GM12801 (cell line): ENCODE measurements around the gene ATE1.

ENCODE experiments used
- CTCF ChIP-seq: IDR thresholded peaks from one replicate; pipeline ENCODE4 v1.5.1; 2011; ENCODE audit warnings: control low read depth; ENCODE audit not compliant: insufficient read length; ENCODE audit errors: extremely low read depth

Gene ATE1

GRCh38 chr10:121791761-121792160, 136.1 kb downstream of the ATE1 start:
- TF ChIP-seq CTCF, result no peak

GRCh38 chr10:121788717-121789116, 139.1 kb downstream of the ATE1 start:
- no peak for TF ChIP-seq CTCF

DNA sequence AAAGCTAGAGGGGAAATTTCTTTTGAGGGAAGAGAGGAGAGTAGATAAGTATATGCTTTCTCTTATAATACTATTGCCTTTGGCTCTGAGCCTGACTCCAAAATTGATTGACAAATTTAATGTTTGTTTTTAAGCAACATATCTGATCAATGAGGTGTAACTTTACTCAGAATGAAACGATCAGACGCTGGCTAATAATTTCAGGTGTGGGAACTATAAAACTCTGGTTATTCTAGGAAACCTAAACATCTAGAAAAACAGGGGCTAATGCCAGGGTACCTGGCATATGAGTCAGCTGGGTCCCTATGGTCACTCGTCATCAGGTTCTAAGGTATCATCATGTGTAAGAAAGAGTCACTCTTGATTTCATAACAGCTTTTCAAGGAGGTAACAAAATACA, 139.7 kb downstream of the ATE1 start:
- no peak for TF ChIP-seq CTCF

GRCh38 chr10:121787169-121787568, 140.7 kb downstream of the ATE1 start:
- no peak for TF ChIP-seq CTCF

DNA sequence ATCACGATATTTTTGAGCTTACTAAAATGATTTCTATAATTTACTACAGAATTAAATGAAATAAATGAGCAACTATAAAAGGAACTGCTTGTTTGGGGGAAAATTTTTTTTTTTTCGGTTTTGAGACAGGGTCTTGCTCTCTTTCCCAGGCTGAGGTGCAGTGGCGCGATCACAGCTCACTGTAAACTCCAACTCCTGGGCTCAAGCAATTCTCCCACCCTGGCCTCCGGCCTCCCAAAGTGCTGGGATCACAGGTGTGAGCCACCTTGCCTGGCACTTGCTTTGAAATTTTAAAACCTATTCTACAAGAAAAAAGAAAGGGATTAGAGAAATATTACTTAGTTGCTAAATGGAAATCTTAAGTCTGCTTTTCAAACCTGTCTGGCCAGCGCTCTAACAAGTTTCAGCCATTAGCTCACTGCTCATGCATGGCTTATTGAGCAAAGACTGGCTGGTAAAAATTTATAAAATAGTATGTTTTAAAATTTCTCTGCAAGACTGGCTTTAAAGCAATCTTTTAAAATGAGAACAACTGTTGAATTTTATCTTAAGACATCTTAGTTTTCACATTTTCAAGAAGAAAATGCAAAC, 144.0 kb downstream of the ATE1 start:
- no peak for TF ChIP-seq CTCF

DNA sequence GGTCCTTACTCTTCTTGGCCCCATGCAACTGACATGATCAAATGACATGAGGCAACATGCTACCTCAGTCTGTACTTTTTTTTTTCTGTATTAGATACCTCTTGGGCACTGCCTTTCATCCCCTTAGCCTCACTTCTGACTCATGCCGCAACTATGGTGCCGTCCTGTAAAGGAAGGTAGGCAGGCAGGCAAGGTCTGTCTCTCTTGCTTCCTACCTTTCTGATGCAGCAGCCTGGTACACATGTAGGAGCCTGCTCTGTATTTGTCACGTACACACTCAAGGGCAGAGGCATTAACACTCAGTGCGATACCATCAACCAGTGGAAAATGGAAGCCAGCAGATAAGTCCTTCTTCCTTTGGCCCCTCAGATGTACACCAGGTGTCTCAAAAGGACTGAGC, 146.7 kb downstream of the ATE1 start:
- TF ChIP-seq CTCF, result no peak

DNA sequence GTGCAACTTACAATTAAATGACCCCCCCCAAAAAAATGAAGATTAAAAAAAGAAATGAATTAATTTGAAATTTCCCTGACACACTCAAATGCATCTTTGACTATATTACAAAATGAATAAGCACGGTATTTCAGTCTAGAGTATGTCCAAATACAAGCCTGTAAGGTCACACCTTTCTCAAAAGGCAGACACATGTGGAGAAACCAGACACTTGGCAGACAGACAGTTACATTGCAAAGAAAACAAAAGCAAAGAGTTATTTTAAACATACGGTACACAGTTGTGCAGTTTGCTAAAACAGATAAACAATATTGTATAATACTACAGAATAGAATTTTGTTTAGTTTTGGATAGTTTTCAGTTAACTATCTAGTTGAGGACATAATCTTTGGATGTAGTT, 153.0 kb downstream of the ATE1 start:
- TF ChIP-seq CTCF, result no peak
